Liver (tissue), 3 donors: ENCODE results near the gene LRMDA.

Experiments
- EGR1 ChIP-seq, 2 donors: IDR thresholded peaks; 2 replicates each; pipeline ENCODE4 v1.6.1; 2016 to 2018; ENCODE audit warnings: antibody characterized with exemption in 2 of 2, low read depth in 2 of 2
- FOXA2 ChIP-seq: IDR thresholded peaks from 2 replicates; pipeline ENCODE4 v1.6.1; 2016; ENCODE audit warnings: antibody characterized with exemption
- HNF4A ChIP-seq, 2 donors: conservative IDR thresholded peaks; 2 replicates each; pipeline ENCODE4 v1.6.1; 2016; ENCODE audit warnings: antibody characterized with exemption in 2 of 2, mild to moderate bottlenecking in 2 of 2
- HNF4G ChIP-seq: IDR thresholded peaks from 2 replicates; pipeline ENCODE4 v1.6.1; 2016; ENCODE audit warnings: antibody characterized with exemption
- JUND ChIP-seq, 2 donors: IDR thresholded peaks; 2 replicates each; pipeline ENCODE4 v1.6.1; 2016; ENCODE audit warnings: antibody characterized with exemption in 2 of 2
- NR2F2 ChIP-seq: IDR thresholded peaks from 2 replicates; pipeline ENCODE4 v1.6.1; 2016; ENCODE audit warnings: antibody characterized with exemption
- RAD21 ChIP-seq, 2 donors: IDR thresholded peaks; 2 replicates each; pipeline ENCODE4 v1.6.1; 2016; ENCODE audit warnings: antibody characterized with exemption in 2 of 2, mild to moderate bottlenecking in 2 of 2
- SP1 ChIP-seq: IDR thresholded peaks from 2 replicates; pipeline ENCODE4 v1.6.1; 2018; ENCODE audit warnings: antibody characterized with exemption, mild to moderate bottlenecking
- TAF1 ChIP-seq: conservative IDR thresholded peaks from 2 replicates; pipeline ENCODE4 v1.6.1; 2016; ENCODE audit warnings: antibody characterized with exemption, mild to moderate bottlenecking
- YY1 ChIP-seq: IDR thresholded peaks from 2 replicates; pipeline ENCODE4 v1.6.1; 2016; ENCODE audit warnings: antibody characterized with exemption, mild to moderate bottlenecking
- TF ChIP-seq, protein P1 (sequence below): IDR thresholded peaks from 2 replicates; pipeline ENCODE4 v1.6.1; 2016; ENCODE audit warnings: antibody characterized with exemption
- TF ChIP-seq, protein P2 (sequence below): IDR thresholded peaks from 2 replicates; pipeline ENCODE4 v1.6.1; 2016; ENCODE audit warnings: antibody characterized with exemption
- TF ChIP-seq, protein P3 (sequence below): fragments of 150-350 bp; IDR thresholded peaks from 2 replicates; pipeline ENCODE4 v1.5.1; 2017; ENCODE audit warnings: improper control_type of control experiment, low read depth, low read length; ENCODE audit not compliant: missing input control
- TF ChIP-seq, protein P4 (sequence below): IDR thresholded peaks from 2 replicates; pipeline ENCODE4 v1.6.1; 2016; ENCODE audit warnings: antibody characterized with exemption, mild to moderate bottlenecking
- donor health status: healthy.
- donor health status: healthy.

DNA sequence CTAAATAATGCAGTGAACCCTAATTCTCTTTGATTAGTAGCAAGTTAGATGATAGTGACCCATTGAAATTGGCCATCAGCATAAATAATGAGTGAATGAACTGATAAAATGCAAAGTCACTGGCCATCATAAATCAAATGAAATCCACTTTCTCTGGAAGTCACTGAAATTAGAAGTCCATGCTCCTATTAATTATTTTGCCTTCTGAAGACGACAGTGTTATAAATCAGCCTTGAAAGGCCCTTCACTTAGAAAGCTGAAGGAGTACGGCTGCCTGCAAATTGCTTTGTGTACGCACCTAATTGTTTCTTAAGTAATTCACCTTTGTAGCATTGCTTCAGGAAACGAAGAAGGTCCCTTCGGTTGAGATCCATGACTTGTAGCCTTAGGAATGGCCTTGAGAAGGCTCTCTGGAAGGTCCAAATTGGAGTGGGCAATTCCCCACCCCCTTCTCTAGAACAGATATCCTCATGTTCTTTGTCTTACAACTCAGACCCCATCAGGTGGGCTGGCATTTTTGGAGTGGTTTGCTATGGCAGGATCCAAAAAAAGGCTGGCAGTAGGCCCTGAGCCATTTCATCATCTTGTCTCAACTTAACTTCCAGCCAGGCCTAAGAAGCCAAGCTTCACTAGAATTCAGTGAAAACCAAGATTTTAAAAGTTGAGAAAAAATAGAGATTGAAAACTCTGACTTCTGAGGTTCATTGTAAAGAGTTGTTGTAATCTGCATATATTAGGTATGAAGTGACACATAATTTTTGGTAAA lies 420.3 kb downstream of the LRMDA start:
- TF ChIP-seq, protein P1, sequence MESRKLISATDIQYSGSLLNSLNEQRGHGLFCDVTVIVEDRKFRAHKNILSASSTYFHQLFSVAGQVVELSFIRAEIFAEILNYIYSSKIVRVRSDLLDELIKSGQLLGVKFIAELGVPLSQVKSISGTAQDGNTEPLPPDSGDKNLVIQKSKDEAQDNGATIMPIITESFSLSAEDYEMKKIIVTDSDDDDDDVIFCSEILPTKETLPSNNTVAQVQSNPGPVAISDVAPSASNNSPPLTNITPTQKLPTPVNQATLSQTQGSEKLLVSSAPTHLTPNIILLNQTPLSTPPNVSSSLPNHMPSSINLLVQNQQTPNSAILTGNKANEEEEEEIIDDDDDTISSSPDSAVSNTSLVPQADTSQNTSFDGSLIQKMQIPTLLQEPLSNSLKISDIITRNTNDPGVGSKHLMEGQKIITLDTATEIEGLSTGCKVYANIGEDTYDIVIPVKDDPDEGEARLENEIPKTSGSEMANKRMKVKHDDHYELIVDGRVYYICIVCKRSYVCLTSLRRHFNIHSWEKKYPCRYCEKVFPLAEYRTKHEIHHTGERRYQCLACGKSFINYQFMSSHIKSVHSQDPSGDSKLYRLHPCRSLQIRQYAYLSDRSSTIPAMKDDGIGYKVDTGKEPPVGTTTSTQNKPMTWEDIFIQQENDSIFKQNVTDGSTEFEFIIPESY: no peak
- TF ChIP-seq, protein P2, sequence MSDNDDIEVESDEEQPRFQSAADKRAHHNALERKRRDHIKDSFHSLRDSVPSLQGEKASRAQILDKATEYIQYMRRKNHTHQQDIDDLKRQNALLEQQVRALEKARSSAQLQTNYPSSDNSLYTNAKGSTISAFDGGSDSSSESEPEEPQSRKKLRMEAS: no peak
- TF ChIP-seq FOXA2 (no peak), EGR1 (IDR thresholded peaks at IDR 0.05; ENCODE audit: low read depth in 2 of 2) (no peak), RAD21 (IDR thresholded peaks at IDR 0.05) (no peak), SP1 (no peak), HNF4G (no peak), JUND (IDR thresholded peaks at IDR 0.05) (no peak), NR2F2 (no peak), HNF4A (conservative IDR thresholded peaks at IDR 0.05) (no peak), TAF1 (no peak), YY1 (no peak)
- TF ChIP-seq, protein P3, sequence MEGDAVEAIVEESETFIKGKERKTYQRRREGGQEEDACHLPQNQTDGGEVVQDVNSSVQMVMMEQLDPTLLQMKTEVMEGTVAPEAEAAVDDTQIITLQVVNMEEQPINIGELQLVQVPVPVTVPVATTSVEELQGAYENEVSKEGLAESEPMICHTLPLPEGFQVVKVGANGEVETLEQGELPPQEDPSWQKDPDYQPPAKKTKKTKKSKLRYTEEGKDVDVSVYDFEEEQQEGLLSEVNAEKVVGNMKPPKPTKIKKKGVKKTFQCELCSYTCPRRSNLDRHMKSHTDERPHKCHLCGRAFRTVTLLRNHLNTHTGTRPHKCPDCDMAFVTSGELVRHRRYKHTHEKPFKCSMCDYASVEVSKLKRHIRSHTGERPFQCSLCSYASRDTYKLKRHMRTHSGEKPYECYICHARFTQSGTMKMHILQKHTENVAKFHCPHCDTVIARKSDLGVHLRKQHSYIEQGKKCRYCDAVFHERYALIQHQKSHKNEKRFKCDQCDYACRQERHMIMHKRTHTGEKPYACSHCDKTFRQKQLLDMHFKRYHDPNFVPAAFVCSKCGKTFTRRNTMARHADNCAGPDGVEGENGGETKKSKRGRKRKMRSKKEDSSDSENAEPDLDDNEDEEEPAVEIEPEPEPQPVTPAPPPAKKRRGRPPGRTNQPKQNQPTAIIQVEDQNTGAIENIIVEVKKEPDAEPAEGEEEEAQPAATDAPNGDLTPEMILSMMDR: no peak
- TF ChIP-seq, protein P4, sequence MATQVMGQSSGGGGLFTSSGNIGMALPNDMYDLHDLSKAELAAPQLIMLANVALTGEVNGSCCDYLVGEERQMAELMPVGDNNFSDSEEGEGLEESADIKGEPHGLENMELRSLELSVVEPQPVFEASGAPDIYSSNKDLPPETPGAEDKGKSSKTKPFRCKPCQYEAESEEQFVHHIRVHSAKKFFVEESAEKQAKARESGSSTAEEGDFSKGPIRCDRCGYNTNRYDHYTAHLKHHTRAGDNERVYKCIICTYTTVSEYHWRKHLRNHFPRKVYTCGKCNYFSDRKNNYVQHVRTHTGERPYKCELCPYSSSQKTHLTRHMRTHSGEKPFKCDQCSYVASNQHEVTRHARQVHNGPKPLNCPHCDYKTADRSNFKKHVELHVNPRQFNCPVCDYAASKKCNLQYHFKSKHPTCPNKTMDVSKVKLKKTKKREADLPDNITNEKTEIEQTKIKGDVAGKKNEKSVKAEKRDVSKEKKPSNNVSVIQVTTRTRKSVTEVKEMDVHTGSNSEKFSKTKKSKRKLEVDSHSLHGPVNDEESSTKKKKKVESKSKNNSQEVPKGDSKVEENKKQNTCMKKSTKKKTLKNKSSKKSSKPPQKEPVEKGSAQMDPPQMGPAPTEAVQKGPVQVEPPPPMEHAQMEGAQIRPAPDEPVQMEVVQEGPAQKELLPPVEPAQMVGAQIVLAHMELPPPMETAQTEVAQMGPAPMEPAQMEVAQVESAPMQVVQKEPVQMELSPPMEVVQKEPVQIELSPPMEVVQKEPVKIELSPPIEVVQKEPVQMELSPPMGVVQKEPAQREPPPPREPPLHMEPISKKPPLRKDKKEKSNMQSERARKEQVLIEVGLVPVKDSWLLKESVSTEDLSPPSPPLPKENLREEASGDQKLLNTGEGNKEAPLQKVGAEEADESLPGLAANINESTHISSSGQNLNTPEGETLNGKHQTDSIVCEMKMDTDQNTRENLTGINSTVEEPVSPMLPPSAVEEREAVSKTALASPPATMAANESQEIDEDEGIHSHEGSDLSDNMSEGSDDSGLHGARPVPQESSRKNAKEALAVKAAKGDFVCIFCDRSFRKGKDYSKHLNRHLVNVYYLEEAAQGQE: no peak
